Lower leg skin (tissue), 3 donors: ENCODE results near the gene WWTR1.

ENCODE experiments used
- CTCF ChIP-seq, 3 donors: fragments of 450-650 bp; IDR thresholded peaks; one replicate each; pipeline ENCODE4 v1.5.1; 2016; ENCODE audit warnings: antibody characterized with exemption in 3 of 3, mild to moderate bottlenecking in 3 of 3, moderate library complexity in 2 of 3
- POLR2A ChIP-seq, 2 donors: fragments of 450-650 bp; IDR thresholded peaks; one replicate each; pipeline ENCODE4 v1.6.1; 2016 to 2017; ENCODE audit warnings: antibody characterized with exemption in 2 of 2, mild to moderate bottlenecking in 1 of 2, moderate library complexity in 1 of 2

- TF ChIP-seq CTCF (IDR thresholded peaks at IDR 0.05) (no peak), POLR2A (IDR thresholded peaks at IDR 0.05) (no peak)
These were observed 134.1 kb downstream of the WWTR1 start for GRCh38 chr3:149523512-149524299.
